Testis (tissue), 2 donors: ENCODE measurements around the gene FRS3.

ENCODE experiments used
- POLR2A ChIP-seq: fragments of 450-650 bp; IDR thresholded peaks from one replicate; pipeline ENCODE4 v1.6.1; 2017; ENCODE audit warnings: antibody characterized with exemption, mild to moderate bottlenecking, moderate library complexity
- TF ChIP-seq, protein P1 (sequence below), 3 experiments: fragments of 450-650 bp in 2 of 3; fragments of 200-600 bp in 1 of 3; sonication (generic) in 1 of 3; IDR thresholded peaks; one replicate each; pipeline ENCODE4 v1.5.1; 2016 to 2019; ENCODE audit warnings: antibody characterized with exemption in 3 of 3, mild to moderate bottlenecking in 2 of 3, moderate library complexity in 1 of 3

DNA sequence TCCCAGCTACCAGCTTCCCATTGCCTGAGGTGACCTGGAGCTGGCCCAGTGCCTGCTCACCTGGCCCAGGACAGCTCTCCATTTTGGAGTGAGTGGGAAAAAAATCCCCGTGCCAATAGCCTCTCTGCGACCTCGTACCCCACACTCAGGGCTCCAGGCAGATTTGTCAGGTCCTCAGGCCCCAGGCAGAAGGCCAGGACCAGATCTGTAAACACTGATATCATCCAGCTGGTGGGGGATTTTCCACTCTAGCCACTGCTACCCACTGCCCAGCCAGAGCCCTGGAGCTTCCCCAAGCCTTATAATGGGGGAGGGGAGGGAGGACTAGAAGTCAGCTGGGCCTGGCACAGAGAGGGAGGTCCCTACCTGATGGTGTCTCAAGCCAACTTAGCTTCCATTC, 31.2 kb downstream of the FRS3 start:
- TF ChIP-seq, protein P1, sequence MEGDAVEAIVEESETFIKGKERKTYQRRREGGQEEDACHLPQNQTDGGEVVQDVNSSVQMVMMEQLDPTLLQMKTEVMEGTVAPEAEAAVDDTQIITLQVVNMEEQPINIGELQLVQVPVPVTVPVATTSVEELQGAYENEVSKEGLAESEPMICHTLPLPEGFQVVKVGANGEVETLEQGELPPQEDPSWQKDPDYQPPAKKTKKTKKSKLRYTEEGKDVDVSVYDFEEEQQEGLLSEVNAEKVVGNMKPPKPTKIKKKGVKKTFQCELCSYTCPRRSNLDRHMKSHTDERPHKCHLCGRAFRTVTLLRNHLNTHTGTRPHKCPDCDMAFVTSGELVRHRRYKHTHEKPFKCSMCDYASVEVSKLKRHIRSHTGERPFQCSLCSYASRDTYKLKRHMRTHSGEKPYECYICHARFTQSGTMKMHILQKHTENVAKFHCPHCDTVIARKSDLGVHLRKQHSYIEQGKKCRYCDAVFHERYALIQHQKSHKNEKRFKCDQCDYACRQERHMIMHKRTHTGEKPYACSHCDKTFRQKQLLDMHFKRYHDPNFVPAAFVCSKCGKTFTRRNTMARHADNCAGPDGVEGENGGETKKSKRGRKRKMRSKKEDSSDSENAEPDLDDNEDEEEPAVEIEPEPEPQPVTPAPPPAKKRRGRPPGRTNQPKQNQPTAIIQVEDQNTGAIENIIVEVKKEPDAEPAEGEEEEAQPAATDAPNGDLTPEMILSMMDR (IDR thresholded peaks at IDR 0.05), result no peak
- TF ChIP-seq POLR2A, result no peak
